Spleen (tissue), 7 donors: ENCODE measurements around the gene ZC3H15.
A peak's percentile ranks its signal among the peaks of the same experiment; 100 is the strongest.

ENCODE experiments used
- CTCF ChIP-seq, 11 experiments: fragments of 200-600 bp in 7 of 11; fragments of 450-650 bp in 4 of 11; sonication (generic) in 4 of 11; IDR thresholded peaks in 8 of 11; conservative IDR thresholded peaks in 3 of 11; 1 replicate in 7 of 11; 2 replicates in 4 of 11; pipeline versions ENCODE4 v1.4.0 to v1.8.0; 2016 to 2021; ENCODE audit warnings: antibody characterized with exemption in 11 of 11, inconsistent platforms in 4 of 11, mild to moderate bottlenecking in 1 of 11
- POLR2AphosphoS5 ChIP-seq, 3 donors: sonication (generic); formaldehyde crosslinking; IDR thresholded peaks; one replicate each; pipeline ENCODE4 v1.5.1; 2017; ENCODE audit warnings: antibody characterized with exemption in 3 of 3
- donor health status: DM: no; HTN: no; CAD: no; lungs with moderate emphysema.
- donor health status: DM: no; HTN: no; CAD: no.
- donor health status: DM: no; HTN: no; CAD: no.

GRCh38 chr2:186503827-186504606 is 18.0 kb downstream of the ZC3H15 start:
- TF ChIP-seq CTCF (IDR thresholded peaks at IDR 0.05 in 8 of 11, conservative IDR thresholded peaks at IDR 0.05 in 3 of 11) (peak in 9 of 11 experiments; percentile 18 to 67 (median 59)), POLR2AphosphoS5 (IDR thresholded peaks at IDR 0.05) (no peak)
